Left ventricle myocardium inferior (tissue), 1 donor: ENCODE results near the gene CXCL10. TPM values are rescaled to one million over a fixed set of nuclear protein-coding genes. Genes with fewer than 3 reads are reported as not detected.

Experiments used
- DNase-seq: peaks from one replicate; pipeline ENCODE4 v3.0.0-alpha.2; 2020
- H3K27ac ChIP-seq: fragments of 200-600 bp; replicated peaks from 2 replicates; pipeline ENCODE4 v1.8.0; 2021
- H3K27me3 ChIP-seq: fragments of 200-600 bp; 2 replicates; pipeline ENCODE4 v1.8.0; 2021; ENCODE audit warnings: low read depth
- H3K36me3 ChIP-seq: fragments of 200-600 bp; 2 replicates; pipeline ENCODE4 v1.8.0; 2021
- H3K4me1 ChIP-seq: fragments of 200-600 bp; 2 replicates; pipeline ENCODE4 v1.8.0; 2021
- H3K4me3 ChIP-seq: fragments of 200-600 bp; 2 replicates; pipeline ENCODE4 v1.8.0; 2021; ENCODE audit warnings: mild to moderate bottlenecking, moderate library complexity
- H3K9me3 ChIP-seq: fragments of 200-600 bp; replicated peaks from 2 replicates; pipeline ENCODE4 v1.8.0; 2021
- CTCF ChIP-seq: fragments of 200-600 bp; IDR thresholded peaks from 2 replicates; pipeline ENCODE4 v1.8.0; 2021; ENCODE audit warnings: antibody characterized with exemption, mild to moderate bottlenecking, borderline replicate concordance
- intact Hi-C: fragments of 100-400 bp; cut with micrococcal nuclease; formaldehyde crosslinking; loops from one replicate; pipeline ENCODE4 v1.11.0; 2022
- total RNA-seq: library from RNA; stranded (reverse); fragmentation: NEBNext Ultra II Directional; extraction: Animal tissue kit (Norgen Biotek cat#: 25700); gene quantifications from one replicate; pipeline ENCODE4 v1.2.1, GENCODE V29; 2021
- donor health status: DM: no; HTN: yes; CAD: no; lungs with severe emphysema.

Gene CXCL10
- total RNA-seq, 1 donor from 2014 or later: not detected

- no peaks in the 10 kb centered on the region for H3K27me3 ChIP-seq
- no peak within 1 kb of the TSS for H3K27ac ChIP-seq
- intact Hi-C loops: no loop called here
- no peak for DNase-seq
- no peaks in the 10 kb centered on the region for H3K9me3 ChIP-seq
- H3K36me3 ChIP-seq: no peaks in the 10 kb centered on the region
- peaks cover 12% of the 10 kb centered on the region for H3K4me1 ChIP-seq
- no peak for TF ChIP-seq CTCF
- no peak within 1 kb of the TSS for H3K4me3 ChIP-seq
These were observed 16.0 kb downstream of the CXCL10 start, which contains the start of gene CXCL9 for GRCh38 chr4:76007089-76007862. TSS of gene CXCL9 (minus strand) at chr4:76007509. CDS start at chr4:76007449, 60 bp downstream.

GRCh38 chr4:76003620-76004019 lies 19.7 kb downstream of the CXCL10 start:
- DNase-seq: no peak
- intact Hi-C loops: loop anchor here (2.0 kb wide), 1 partner anchor 61 kb away; no protein-coding TSS in a partner anchor
- peaks cover 10% of the 10 kb centered on the region for H3K4me1 ChIP-seq
- H3K36me3 ChIP-seq: no peaks in the 10 kb centered on the region
- no peaks in the 10 kb centered on the region for H3K9me3 ChIP-seq
- H3K4me3 ChIP-seq: no peak overlapping the region
- TF ChIP-seq CTCF: no peak
- no peaks in the 10 kb centered on the region for H3K27me3 ChIP-seq
- peak overlapping the region; percentile 59 for H3K27ac ChIP-seq

GRCh38 chr4:76003035-76003434 lies 20.3 kb downstream of the CXCL10 start:
- intact Hi-C loops: loop anchor here (2.0 kb wide), 1 partner anchor 62 kb away; no protein-coding TSS in a partner anchor
- Histone ChIP-seq H3K4me3 (no peak overlapping the region), H3K27me3 (no peaks in the 10 kb centered on the region), H3K27ac (peak overlapping the region; percentile 59), H3K9me3 (no peaks in the 10 kb centered on the region), H3K36me3 (no peaks in the 10 kb centered on the region), H3K4me1 (peaks cover 10% of the 10 kb centered on the region)
- no peak for DNase-seq
- no peak for TF ChIP-seq CTCF

GRCh38 chr4:76002176-76002575 lies 21.1 kb downstream of the CXCL10 start:
- Histone ChIP-seq H3K27me3 (no peaks in the 10 kb centered on the region), H3K36me3 (no peaks in the 10 kb centered on the region), H3K27ac (peak overlapping the region; percentile 59), H3K4me3 (no peak overlapping the region), H3K4me1 (peaks cover 10% of the 10 kb centered on the region), H3K9me3 (no peaks in the 10 kb centered on the region)
- intact Hi-C loops: loop anchor here (2.0 kb wide), 1 partner anchor 63 kb away; no protein-coding TSS in a partner anchor
- TF ChIP-seq CTCF: no peak
- DNase-seq: no peak

GRCh38 chr4:76001700-76002099 lies 21.6 kb downstream of the CXCL10 start:
- Histone ChIP-seq H3K27ac (peak overlapping the region; percentile 59), H3K4me3 (no peak overlapping the region), H3K9me3 (no peaks in the 10 kb centered on the region), H3K27me3 (no peaks in the 10 kb centered on the region), H3K4me1 (peaks cover 10% of the 10 kb centered on the region), H3K36me3 (no peaks in the 10 kb centered on the region)
- intact Hi-C loops: loop anchor here (2.0 kb wide), 1 partner anchor 63 kb away; no protein-coding TSS in a partner anchor
- DNase-seq: no peak
- no peak for TF ChIP-seq CTCF
